Measurements from ENCODE around the gene SUZ12.
A peak's percentile ranks its signal among the peaks of the same experiment; 100 is the strongest.
"Not testable (repeated sequence)": the region's sequence is repeated elsewhere in the genome, so short reads cannot be mapped to it uniquely, and the experiment has no call there.

The SUZ12 gene

DNA sequence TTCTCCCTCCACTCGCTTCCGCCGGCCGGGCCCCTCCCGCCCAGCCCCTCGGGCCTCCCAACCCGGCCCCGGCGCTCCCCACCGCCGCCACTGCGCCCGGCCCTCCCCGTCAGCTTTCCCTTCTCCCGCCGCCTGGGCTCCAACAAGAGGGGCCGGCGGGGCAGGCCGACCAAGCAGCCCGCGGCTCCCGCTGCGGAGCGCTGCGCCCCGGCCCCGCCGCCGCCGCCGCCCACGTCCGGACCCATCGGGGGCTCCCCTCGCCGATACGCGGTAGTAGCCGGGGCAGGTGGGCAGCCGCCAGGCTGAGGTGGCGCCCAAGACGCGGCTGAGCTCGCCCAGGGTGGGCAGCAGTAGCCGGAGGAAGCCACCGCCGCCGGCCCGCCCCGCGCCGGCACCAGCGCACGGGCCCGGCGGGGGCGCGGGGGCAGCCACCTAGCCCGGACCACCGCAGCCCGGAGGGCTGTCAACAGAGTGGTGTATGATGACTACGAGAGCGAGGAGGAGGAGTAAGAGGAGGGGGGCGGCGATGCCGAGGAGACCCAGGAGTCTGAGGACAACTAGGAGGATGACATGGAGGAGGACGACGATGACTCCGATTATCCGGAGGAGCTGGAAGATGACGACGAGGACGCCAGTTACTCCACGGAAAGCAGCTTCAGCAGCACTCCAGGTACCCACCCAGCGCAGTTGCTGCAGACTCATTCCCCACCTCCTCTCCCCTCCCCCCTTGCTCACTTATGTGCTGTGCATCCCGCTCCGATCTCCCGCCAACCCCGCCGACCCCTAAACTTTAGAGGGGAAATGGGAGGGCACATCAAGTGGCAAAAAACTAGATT is 70.9 kb downstream of the SUZ12 start:
- H3K36me3 Mint-ChIP-seq = no peaks in the 10 kb centered on the region
- H3K9me3 Mint-ChIP-seq = no peaks in the 10 kb centered on the region
- no peaks in the 10 kb centered on the region for H3K27me3 Mint-ChIP-seq
- H3K4me3 Mint-ChIP-seq = peak overlapping the region; percentile 90
- peak overlapping the region; percentile 83 for H3K27ac Mint-ChIP-seq
- peak; percentile 75 for ATAC-seq
- peaks cover 41% of the 10 kb centered on the region for H3K4me1 Mint-ChIP-seq

DNA sequence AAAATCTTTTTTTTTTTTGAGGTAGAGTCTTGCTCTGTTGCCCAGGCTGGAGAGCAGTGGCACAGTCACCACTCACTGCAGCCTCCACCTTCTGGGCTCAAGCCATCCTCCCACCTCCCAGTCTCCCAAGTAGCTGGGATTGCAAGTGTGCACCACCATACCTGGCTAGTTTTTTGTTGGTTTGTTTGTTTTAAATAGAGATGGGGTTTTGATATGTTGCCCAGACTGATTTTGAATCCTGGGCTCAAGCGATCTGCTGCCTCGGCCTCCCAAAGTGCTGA is 72.4 kb downstream of the SUZ12 start:
- H3K27me3 Mint-ChIP-seq = no peaks in the 10 kb centered on the region
- H3K4me3 Mint-ChIP-seq = peak overlapping the region; percentile 90
- no peak for ATAC-seq
- H3K9me3 Mint-ChIP-seq = no peaks in the 10 kb centered on the region
- H3K36me3 Mint-ChIP-seq = no peaks in the 10 kb centered on the region
- H3K27ac Mint-ChIP-seq = no peak overlapping the region
- peaks cover 50% of the 10 kb centered on the region for H3K4me1 Mint-ChIP-seq

DNA sequence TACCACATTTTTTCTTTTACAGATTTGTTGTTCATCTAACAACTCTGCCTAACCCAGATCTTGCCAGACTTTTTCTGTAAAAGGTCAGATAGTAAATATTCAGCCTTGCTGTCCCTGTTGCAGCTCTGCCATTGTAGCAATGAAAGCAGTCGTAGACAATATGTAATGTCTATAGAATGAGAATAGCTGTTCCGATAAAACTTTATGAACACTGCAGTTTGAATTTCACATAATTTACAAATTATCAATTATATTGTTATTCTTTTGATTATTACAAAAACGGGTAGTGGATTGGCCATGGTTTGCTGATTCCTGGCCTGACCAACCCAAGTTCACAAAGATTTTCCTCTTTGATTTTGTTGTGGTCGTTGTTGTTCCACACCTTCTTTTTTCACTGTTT is 73.3 kb downstream of the SUZ12 start:
- H3K9me3 Mint-ChIP-seq = no peaks in the 10 kb centered on the region
- H3K27ac Mint-ChIP-seq = no peak overlapping the region
- ATAC-seq = no peak
- H3K4me3 Mint-ChIP-seq = no peak overlapping the region
- no peaks in the 10 kb centered on the region for H3K27me3 Mint-ChIP-seq
- H3K4me1 Mint-ChIP-seq = peaks cover 50% of the 10 kb centered on the region
- no peaks in the 10 kb centered on the region for H3K36me3 Mint-ChIP-seq

DNA sequence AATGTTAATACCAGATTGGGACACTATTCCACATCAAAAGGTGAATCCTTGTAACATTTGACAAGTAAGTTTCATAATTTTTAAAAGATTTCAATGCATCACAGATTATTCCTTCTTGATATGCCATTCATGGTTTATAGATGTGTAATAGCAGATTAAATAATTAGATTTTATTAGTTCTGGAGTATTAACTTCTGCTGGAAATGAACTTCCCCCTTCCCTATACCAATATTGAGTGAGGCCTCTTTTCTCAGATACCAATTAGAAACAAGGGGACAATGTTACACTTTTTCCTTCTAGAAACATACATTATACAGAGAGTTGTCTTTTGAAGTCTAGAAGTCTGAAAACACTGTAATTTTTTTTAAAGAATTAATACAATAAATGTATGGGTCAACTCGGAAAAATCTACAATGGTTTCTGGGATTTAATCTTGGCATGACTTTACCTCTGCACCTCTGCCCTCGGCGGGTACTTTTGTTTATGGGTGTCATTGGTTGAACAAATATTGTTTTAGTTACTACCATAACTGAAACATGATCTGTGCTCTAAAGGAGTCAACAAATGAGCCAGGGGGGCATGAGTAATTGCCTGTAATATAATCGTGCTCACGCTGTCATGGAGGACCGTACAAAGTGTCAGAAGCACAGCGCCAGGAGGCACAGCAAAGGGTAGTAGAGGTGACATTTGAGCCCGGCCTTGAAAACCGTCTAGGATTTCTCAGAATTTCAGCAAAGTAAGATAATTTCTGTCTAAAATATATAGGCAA is 78.6 kb downstream of the SUZ12 start:
- no peak overlapping the region for H3K4me3 Mint-ChIP-seq

DNA sequence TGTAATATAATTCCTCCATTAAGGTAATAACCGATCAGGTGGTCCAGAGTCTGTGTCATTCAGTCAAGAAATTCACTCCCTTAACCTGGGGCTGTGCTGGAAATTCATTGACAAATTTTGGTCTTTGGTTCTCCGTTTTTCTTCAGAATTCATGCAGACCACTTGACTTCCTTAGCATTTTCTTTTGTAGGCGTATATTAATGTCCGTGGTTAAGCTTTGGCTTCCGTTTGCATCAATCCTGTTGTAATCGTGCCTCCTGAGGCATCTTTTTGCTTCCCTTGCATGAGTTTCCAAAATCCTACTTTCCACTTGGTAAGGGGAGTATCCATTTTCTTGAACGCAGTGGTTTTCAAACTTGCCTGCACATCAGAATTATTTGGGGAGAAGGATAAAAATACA is 79.4 kb downstream of the SUZ12 start:
- ATAC-seq = no peak
- H3K4me3 Mint-ChIP-seq = no peak overlapping the region
- no peaks in the 10 kb centered on the region for H3K9me3 Mint-ChIP-seq
- no peak overlapping the region for H3K27ac Mint-ChIP-seq
- H3K4me1 Mint-ChIP-seq = peaks cover 17% of the 10 kb centered on the region
- no peaks in the 10 kb centered on the region for H3K27me3 Mint-ChIP-seq
- H3K36me3 Mint-ChIP-seq = peaks cover 14% of the 10 kb centered on the region

More for the DNA sequence above, 78.6 kb downstream of the SUZ12 start:
- Mint-ChIP-seq H3K27me3 (no peaks in the 10 kb centered on the region), H3K36me3 (peaks cover 13% of the 10 kb centered on the region), H3K4me1 (peaks cover 25% of the 10 kb centered on the region), H3K9me3 (no peaks in the 10 kb centered on the region), H3K27ac (no peak overlapping the region)
- no peak for ATAC-seq

DNA sequence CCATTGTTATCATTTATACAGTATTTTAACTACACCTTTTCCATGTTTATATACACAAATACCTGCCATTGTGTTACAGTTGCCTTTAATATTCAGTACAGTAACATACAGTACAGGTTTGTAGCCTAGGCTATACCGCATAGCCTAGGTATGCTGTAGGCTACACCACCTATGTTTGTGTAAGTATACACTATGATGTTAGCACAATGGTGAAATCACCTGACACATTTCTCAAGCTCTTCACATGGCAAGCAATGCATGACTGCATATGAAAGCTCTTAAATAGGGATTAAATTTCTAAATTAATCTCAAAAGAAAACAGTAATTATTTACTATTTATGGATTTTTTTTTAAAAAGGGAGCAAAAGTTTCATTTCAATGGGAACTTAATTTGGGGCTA is 82.4 kb downstream of the SUZ12 start:
- Mint-ChIP-seq H3K36me3 (peaks cover 25% of the 10 kb centered on the region), H3K4me3 (no peak overlapping the region), H3K27ac (no peak overlapping the region), H3K9me3 (no peaks in the 10 kb centered on the region), H3K27me3 (no peaks in the 10 kb centered on the region), H3K4me1 (no peaks in the 10 kb centered on the region)
- ATAC-seq = no peak

DNA sequence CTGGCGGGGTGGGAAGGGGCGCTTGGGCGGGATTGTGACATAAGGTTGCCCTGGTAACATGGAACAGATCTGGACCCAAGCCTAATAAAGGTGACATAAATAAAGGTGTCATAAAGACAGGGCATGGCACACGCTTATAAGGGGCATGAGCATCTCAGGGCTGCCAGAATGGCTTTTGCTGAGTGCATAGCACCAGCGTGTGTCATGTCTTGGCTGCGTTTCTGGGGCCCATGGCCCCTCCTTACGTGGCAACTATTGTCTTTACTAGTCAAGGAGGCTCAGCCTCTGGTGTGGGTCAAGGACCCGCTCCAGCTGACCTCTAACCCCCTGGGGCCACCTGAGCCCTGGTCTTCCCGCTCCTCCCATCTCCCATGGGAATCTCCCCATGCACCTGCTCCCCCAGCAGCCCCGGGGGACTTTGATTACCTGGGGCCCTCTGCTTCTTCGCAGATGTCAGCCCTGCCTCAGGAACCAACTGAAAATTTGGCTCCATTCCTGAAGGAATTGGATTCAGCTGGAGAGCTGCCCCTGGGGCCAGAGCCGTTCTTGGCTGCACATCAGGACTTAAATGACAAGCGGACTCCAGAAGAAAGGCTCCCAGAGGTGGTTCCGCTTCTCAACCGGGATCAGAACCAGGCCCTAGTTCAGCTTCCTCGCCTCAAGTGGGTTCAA is 84.3 kb downstream of the SUZ12 start:
- Mint-ChIP-seq H3K27me3 (no peaks in the 10 kb centered on the region), H3K4me3 (no peak overlapping the region)

DNA sequence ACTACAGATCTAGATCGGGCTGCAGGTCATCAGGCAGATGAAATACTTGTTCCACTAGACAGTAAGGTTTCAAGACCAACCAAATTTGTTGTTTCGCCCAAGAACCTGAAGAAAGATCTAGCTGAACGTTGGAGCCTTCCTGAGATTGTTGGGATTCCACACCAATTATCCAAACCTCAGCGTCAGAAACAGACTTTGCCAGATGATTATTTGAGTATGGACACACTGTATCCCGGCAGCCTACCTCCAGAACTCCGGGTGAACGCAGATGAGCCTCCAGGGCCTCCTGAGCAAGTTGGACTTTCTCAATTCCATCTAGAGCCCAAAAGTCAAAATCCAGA is 84.8 kb downstream of the SUZ12 start:
- Mint-ChIP-seq H3K4me1 (no peaks in the 10 kb centered on the region), H3K27ac (no peak overlapping the region), H3K36me3 (peaks cover 25% of the 10 kb centered on the region), H3K27me3 (no peaks in the 10 kb centered on the region), H3K9me3 (no peaks in the 10 kb centered on the region), H3K4me3 (no peak overlapping the region)
- no peak for ATAC-seq

More for the DNA sequence above, 84.3 kb downstream of the SUZ12 start:
- no peak for ATAC-seq
- H3K4me1 Mint-ChIP-seq = no peaks in the 10 kb centered on the region
- H3K36me3 Mint-ChIP-seq = peaks cover 25% of the 10 kb centered on the region
- no peak overlapping the region for H3K27ac Mint-ChIP-seq
- no peaks in the 10 kb centered on the region for H3K9me3 Mint-ChIP-seq

DNA sequence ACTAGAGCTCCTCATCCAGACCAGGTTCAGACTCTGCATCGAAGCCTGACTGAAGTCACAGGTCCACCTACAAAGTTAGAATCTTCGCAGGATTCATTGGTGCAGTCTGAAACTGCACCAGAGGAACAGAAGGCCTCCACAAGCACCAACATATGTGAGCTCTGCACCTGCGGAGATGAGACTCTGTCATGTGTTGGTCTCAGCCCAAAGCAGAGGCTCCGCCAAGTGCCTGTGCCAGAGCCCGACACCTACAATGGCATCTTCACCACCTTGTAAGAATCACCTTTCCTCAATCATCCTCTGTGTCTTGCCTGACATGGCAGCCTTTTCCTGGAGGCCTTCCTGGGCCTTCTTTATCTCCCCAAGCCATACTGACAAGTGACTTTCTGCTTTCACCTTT is 85.7 kb downstream of the SUZ12 start:
- H3K9me3 Mint-ChIP-seq, H3K4me1 Mint-ChIP-seq, H3K27me3 Mint-ChIP-seq, H3K27ac Mint-ChIP-seq, ATAC-seq, H3K4me3 Mint-ChIP-seq: not testable (repeated sequence)
- peaks cover 25% of the 10 kb centered on the region for H3K36me3 Mint-ChIP-seq

DNA sequence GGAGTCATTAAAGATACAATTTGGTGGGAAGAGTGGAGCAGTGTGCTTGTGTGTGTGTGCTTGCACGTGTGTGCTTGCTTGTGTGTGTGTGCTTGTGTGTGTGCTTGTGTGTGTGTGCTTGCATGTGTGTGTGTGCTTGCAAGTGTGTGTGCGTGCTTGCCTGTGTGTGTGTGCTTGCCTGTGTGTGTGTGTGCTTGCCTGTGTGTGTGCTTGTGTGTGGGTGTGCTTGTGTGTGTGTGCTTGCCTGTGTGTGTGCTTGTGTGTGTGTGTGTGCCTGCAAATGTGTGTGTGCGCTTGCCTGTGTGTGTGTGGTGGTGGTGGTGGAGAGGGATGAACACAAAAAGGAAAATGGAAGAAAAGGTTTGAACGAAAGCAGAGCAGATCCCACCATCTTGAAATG is 90.5 kb downstream of the SUZ12 start:
- not testable (repeated sequence) for H3K4me3 Mint-ChIP-seq, H3K27ac Mint-ChIP-seq, H3K27me3 Mint-ChIP-seq, H3K9me3 Mint-ChIP-seq, ATAC-seq, H3K4me1 Mint-ChIP-seq
- peaks cover 15% of the 10 kb centered on the region for H3K36me3 Mint-ChIP-seq

DNA sequence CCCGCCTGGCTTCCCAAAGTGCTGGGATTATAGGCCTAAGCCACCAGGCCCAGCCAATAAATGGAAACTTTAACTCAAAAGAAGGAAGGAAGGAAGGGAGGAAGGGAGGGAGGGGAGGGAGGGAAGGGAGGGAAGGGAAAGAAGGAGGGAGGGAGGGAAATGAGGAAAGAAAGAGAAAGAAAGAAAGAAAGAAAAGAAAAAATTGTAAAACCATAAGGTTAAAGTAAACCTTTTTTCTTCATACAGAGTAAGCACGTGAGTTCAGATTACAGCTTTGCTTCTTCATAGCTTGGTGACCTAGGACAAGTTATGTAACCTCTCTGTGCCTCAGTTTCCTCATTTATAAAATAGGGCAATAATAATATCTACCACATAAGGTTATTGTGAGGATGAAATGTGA is 96.4 kb downstream of the SUZ12 start:
- Mint-ChIP-seq H3K36me3 (peaks cover 29% of the 10 kb centered on the region), H3K27ac (no peak overlapping the region), H3K27me3 (no peaks in the 10 kb centered on the region), H3K9me3 (no peaks in the 10 kb centered on the region), H3K4me3 (no peak overlapping the region), H3K4me1 (no peaks in the 10 kb centered on the region)
- no peak for ATAC-seq

DNA sequence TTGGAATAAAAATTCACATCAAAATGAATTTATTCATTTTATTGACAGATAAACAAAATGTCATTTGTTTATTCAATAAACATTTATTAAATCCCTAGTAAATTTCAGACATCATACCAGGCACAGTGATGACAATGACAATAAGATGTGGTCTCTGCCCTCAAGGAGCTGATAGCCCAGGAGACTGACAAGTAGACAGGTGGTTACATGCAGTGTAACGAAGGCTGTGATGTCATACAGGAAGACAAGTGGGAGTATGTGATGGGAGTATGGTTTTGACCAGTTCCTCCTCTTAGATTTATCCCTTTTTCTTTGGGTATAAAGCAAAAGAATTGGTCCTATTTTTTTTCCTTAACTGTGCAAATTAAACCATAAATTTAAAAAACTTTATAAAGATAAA is 97.0 kb downstream of the SUZ12 start:
- not testable (repeated sequence) for H3K9me3 Mint-ChIP-seq, ATAC-seq, H3K4me1 Mint-ChIP-seq, H3K4me3 Mint-ChIP-seq, H3K27ac Mint-ChIP-seq, H3K27me3 Mint-ChIP-seq
- peaks cover 29% of the 10 kb centered on the region for H3K36me3 Mint-ChIP-seq

DNA sequence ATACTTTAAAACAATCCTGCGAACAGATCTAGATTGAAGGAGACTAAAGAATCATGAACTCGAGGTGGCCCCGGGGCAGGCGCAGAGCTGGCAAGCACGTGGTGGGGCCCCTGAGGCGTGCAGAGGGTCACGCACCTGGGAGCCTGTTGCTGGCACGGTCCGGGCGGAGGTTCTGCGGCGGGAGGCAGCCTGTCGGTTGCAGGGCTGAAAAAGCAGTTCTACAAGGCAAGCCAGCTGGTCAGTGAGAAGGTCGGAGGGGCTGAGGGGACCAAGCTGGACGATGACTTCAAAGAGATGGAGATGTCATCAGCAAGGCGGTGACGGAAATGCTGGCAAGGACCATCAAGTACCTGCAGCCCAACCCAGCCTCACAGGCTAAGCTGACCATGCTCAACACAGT is 103.4 kb downstream of the SUZ12 start:
- not testable (repeated sequence) for H3K27ac Mint-ChIP-seq, H3K4me1 Mint-ChIP-seq, H3K27me3 Mint-ChIP-seq, H3K9me3 Mint-ChIP-seq, ATAC-seq, H3K4me3 Mint-ChIP-seq
- H3K36me3 Mint-ChIP-seq = peaks cover 45% of the 10 kb centered on the region

DNA sequence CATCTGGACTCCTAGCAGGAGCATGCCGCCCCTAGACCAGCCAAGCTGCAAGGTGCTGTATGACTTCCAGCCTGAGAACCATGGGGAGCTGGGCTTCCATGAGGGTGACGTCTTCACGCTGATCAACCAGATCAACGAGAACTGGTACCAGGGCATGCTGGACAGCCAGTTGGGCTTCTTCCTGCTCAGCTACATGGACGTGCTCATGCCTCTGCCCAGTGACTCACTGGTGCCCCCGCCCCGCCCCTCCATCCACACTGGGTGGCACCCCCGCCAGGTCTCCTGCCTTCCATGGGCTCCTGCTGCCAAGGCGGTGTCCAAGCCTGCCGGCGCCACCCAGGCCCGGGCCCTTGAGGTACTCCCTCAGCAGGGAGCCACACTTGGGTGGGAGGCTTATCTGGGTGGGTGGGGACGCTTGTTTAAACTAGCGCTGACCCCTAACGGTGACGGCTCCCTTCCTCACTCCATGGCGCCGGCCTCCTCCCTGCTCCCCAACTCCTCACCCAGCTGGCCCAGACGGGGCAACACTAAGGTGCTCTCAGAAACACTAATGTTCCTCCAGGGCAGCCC is 104.6 kb downstream of the SUZ12 start:
- not testable (repeated sequence) for H3K27me3 Mint-ChIP-seq, H3K4me3 Mint-ChIP-seq, H3K4me1 Mint-ChIP-seq, ATAC-seq, H3K9me3 Mint-ChIP-seq, H3K27ac Mint-ChIP-seq
- peaks cover 33% of the 10 kb centered on the region for H3K36me3 Mint-ChIP-seq

DNA sequence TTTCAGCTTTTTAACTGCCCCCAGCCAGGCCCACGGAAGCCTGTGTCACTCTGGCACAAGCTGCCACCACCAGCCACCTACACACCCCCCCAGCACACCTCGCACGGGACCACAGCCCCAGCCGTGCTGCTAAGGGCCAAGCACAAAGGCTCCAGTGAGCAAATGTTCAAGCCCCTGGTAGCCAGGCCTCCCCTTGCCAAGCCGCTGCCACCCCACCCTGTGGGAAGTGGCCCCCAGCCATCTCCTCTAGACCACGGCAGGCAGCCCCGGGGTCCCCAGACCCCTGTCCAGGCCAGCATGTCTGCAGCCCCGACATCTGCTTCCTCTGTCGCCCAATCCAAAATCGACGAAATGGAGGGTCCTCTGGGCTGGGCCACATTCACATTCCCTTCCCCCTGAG is 105.5 kb downstream of the SUZ12 start:
- not testable (repeated sequence) for H3K4me1 Mint-ChIP-seq, H3K27me3 Mint-ChIP-seq, H3K27ac Mint-ChIP-seq, H3K4me3 Mint-ChIP-seq, ATAC-seq, H3K9me3 Mint-ChIP-seq
- H3K36me3 Mint-ChIP-seq = peaks cover 24% of the 10 kb centered on the region

All from stimulated activated memory B cell treated with anti-CD40 and anti-IgM and Interleukin-4, amounts not matched to agents 10 μg/mL and 1 μg/mL and 100 μg/mL, for 72 hours (primary cell).